Neural crest cell (in vitro differentiated cells): Measurements from ENCODE around the gene CCNI2. TPM values are rescaled to one million over a fixed set of nuclear protein-coding genes. Genes with fewer than 3 reads are reported as not detected.
A peak's percentile ranks its signal among the peaks of the same experiment; 100 is the strongest.

Experiments used
- DNase-seq: peaks from one replicate; pipeline ENCODE4 v3.0.0; 2021; ENCODE audit warnings: low read depth, mixed read lengths, low spot score
- H3K27ac Mint-ChIP-seq: one replicate; pipeline ENCODE4 v1.8.0; 2021; ENCODE audit warnings: mild to moderate bottlenecking, mixed read lengths; ENCODE audit not compliant: unreplicated experiment
- H3K27me3 Mint-ChIP-seq: 2 replicates; pipeline ENCODE4 v1.8.0; 2021; ENCODE audit warnings: low read depth, mild to moderate bottlenecking, mixed read lengths
- H3K36me3 Mint-ChIP-seq: 2 replicates; pipeline ENCODE4 v1.8.0; 2021; ENCODE audit warnings: low read depth, mild to moderate bottlenecking, mixed read lengths
- H3K4me1 Mint-ChIP-seq: 2 replicates; pipeline ENCODE4 v1.8.0; 2021; ENCODE audit warnings: mixed read lengths
- H3K4me3 Mint-ChIP-seq: one replicate; pipeline ENCODE4 v1.8.0; 2021; ENCODE audit warnings: mild to moderate bottlenecking, mixed read lengths
- H3K9me3 Mint-ChIP-seq: 2 replicates; pipeline ENCODE4 v1.8.0; 2021; ENCODE audit warnings: mixed read lengths
- CTCF ChIP-seq: fragments of 200-600 bp; sonication (generic); conservative IDR thresholded peaks from 2 replicates; pipeline ENCODE4 v1.5.0; 2021; ENCODE audit warnings: antibody characterized with exemption, mild to moderate bottlenecking
- total RNA-seq: library from RNA; stranded (reverse); gene quantifications from 2 replicates; pipeline ENCODE4 v1.2.1, GENCODE V29; 2021

CCNI2 gene
- total RNA-seq, 1 donor from 2014 or later: not detected

- no peak for DNase-seq
- H3K4me1 Mint-ChIP-seq: peaks cover 8% of the 10 kb centered on the region
- H3K27me3 Mint-ChIP-seq: no peaks in the 10 kb centered on the region
- H3K36me3 Mint-ChIP-seq: no peaks in the 10 kb centered on the region
- H3K9me3 Mint-ChIP-seq: no peaks in the 10 kb centered on the region
- peak overlapping the region; percentile 37 for H3K27ac Mint-ChIP-seq
- no peak overlapping the region for H3K4me3 Mint-ChIP-seq
- TF ChIP-seq CTCF: no peak
These were observed 19.9 kb downstream of the CCNI2 start for GRCh38 chr5:132767150-132767549.

GRCh38 chr5:132768485-132768868 is 21.3 kb downstream of the CCNI2 start:
- TF ChIP-seq CTCF: no peak
- no peak overlapping the region for H3K27ac Mint-ChIP-seq
- no peak for DNase-seq

GRCh38 chr5:132770476-132771159 is 23.4 kb downstream of the CCNI2 start:
- no peaks in the 10 kb centered on the region for H3K36me3 Mint-ChIP-seq
- H3K27me3 Mint-ChIP-seq: no peaks in the 10 kb centered on the region
- peaks cover 16% of the 10 kb centered on the region for H3K4me1 Mint-ChIP-seq
- peak overlapping the region; percentile 61 for H3K4me3 Mint-ChIP-seq
- no peak for DNase-seq
- H3K27ac Mint-ChIP-seq: peak overlapping the region; percentile 50
- no peak for TF ChIP-seq CTCF
- no peaks in the 10 kb centered on the region for H3K9me3 Mint-ChIP-seq

More at GRCh38 chr5:132768485-132768868, 21.3 kb downstream of the CCNI2 start:
- no peaks in the 10 kb centered on the region for H3K27me3 Mint-ChIP-seq
- H3K4me3 Mint-ChIP-seq: no peak overlapping the region
- H3K36me3 Mint-ChIP-seq: no peaks in the 10 kb centered on the region
- no peaks in the 10 kb centered on the region for H3K9me3 Mint-ChIP-seq
- peaks cover 12% of the 10 kb centered on the region for H3K4me1 Mint-ChIP-seq

DNA sequence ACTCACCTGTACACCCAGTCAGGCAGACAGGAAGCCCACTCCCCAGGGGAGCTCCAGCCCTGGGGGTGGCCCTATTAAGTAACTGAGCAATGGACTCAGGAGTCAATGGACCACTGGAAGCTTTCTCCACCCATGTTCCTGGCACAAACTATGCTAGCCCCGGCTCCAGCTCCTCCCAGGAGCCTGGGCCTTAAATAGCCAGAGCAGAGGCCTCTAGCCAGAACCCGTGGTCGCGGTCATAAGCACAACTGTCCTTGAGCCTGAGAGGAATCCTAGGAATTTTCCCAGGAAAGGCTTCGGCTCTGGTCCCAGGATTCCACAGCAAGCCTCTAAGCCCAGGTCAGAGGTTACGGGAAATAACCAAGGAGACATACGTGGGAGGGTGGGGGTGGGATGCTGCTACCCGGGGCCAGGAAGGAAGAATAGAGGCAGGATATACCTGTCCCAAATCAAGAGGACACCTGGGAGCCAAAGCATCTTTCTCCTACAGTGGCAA is 24.3 kb downstream of the CCNI2 start:
- H3K4me3 Mint-ChIP-seq: no peak overlapping the region
- H3K27ac Mint-ChIP-seq: no peak overlapping the region
- H3K4me1 Mint-ChIP-seq: peaks cover 23% of the 10 kb centered on the region
- no peaks in the 10 kb centered on the region for H3K27me3 Mint-ChIP-seq
- H3K9me3 Mint-ChIP-seq: no peaks in the 10 kb centered on the region
- H3K36me3 Mint-ChIP-seq: no peaks in the 10 kb centered on the region
- TF ChIP-seq CTCF: no peak
- no peak for DNase-seq

- no peaks in the 10 kb centered on the region for H3K27me3 Mint-ChIP-seq
- TF ChIP-seq CTCF: no peak
- no peaks in the 10 kb centered on the region for H3K9me3 Mint-ChIP-seq
- peak overlapping the region; percentile 31 for H3K4me3 Mint-ChIP-seq
- H3K4me1 Mint-ChIP-seq: peaks cover 23% of the 10 kb centered on the region
- DNase-seq: no peak
- H3K27ac Mint-ChIP-seq: peak overlapping the region; percentile 67
- no peaks in the 10 kb centered on the region for H3K36me3 Mint-ChIP-seq
These were observed 25.3 kb downstream of the CCNI2 start for GRCh38 chr5:132772291-132773070.
